AML-193 (cell line): ENCODE measurements around the gene SPRY2.
"Not testable (repeated sequence)": the region's sequence is repeated elsewhere in the genome, so short reads cannot be mapped to it uniquely, and the experiment has no call there.

Source experiments
- DNase-seq, 2 experiments: peaks; one replicate each; lab custom pipeline; 2025; lab: John Stamatoyannopoulos, UW

The SPRY2 gene

GRCh38 chr13:80341101-80341755 lies at the start of gene SPRY2:
Gene SPRY2, minus strand, starts transcription at chr13:80341126. Its CDS starts 3,421 bp downstream, at chr13:80337705.
- peak; percentile 98 for DNase-seq

- DNase-seq, result no peak
Measured at GRCh38 chr13:80390338-80390737, 49.4 kb upstream of the SPRY2 start.

- peak; percentile 68 to 70 for DNase-seq
Measured at GRCh38 chr13:80389073-80390038, 48.4 kb upstream of the SPRY2 start.

- no peak for DNase-seq
Measured at GRCh38 chr13:80388506-80388905, 47.6 kb upstream of the SPRY2 start.

GRCh38 chr13:80386592-80386991 lies 45.7 kb upstream of the SPRY2 start:
- DNase-seq, result no peak

GRCh38 chr13:80386002-80386401 lies 45.1 kb upstream of the SPRY2 start:
- DNase-seq, result peak; percentile 19 to 31

- DNase-seq, result no peak
Measured at GRCh38 chr13:80382576-80382975, 41.6 kb upstream of the SPRY2 start.

- no peak for DNase-seq
Measured at GRCh38 chr13:80379245-80379644, 38.3 kb upstream of the SPRY2 start.

- no peak for DNase-seq
Measured at GRCh38 chr13:80376554-80376953, 35.6 kb upstream of the SPRY2 start.

- no peak for DNase-seq
Measured at GRCh38 chr13:80374901-80375300, 34.0 kb upstream of the SPRY2 start.

GRCh38 chr13:80374444-80374843 lies 33.5 kb upstream of the SPRY2 start:
- DNase-seq, result no peak

GRCh38 chr13:80371840-80372509 lies 31.0 kb upstream of the SPRY2 start:
- DNase-seq, result no peak

- DNase-seq, result no peak
Measured at GRCh38 chr13:80367473-80367872, 26.5 kb upstream of the SPRY2 start.

- DNase-seq, result peak; percentile 38 to 51
Measured at GRCh38 chr13:80363890-80364503, 23.1 kb upstream of the SPRY2 start.

GRCh38 chr13:80362481-80362880 lies 21.6 kb upstream of the SPRY2 start:
- no peak for DNase-seq

- DNase-seq, result peak; percentile 76 to 78
Measured at GRCh38 chr13:80361883-80362327, 21.0 kb upstream of the SPRY2 start.

- no peak for DNase-seq
Measured at GRCh38 chr13:80361298-80361697, 20.4 kb upstream of the SPRY2 start.

GRCh38 chr13:80360453-80360800 lies 19.5 kb upstream of the SPRY2 start:
- no peak for DNase-seq

- no peak for DNase-seq
Measured at GRCh38 chr13:80359778-80360452, 19.0 kb upstream of the SPRY2 start.

- DNase-seq, result no peak
Measured at GRCh38 chr13:80359414-80359777, 18.5 kb upstream of the SPRY2 start.

GRCh38 chr13:80355496-80356094 lies 14.7 kb upstream of the SPRY2 start:
- DNase-seq, result not testable (repeated sequence)
